Neural cell (in vitro differentiated cells): Measurements from ENCODE around the gene CENPX. TPM values are rescaled to one million over a fixed set of nuclear protein-coding genes. Genes with fewer than 3 reads are reported as not detected.

Experiments used
- H2AFZ ChIP-seq: fragments of 200-600, 300-800 bp; sonication (generic), shearing (Covaris generic); 2 replicates; pipeline ENCODE4 v1.6.0; 2014; ENCODE audit warnings: low read depth, mild to moderate bottlenecking, antibody characterized with exemption, low read length, moderate library complexity
- H3F3A ChIP-seq: fragments of 200-600 bp; shearing (Covaris generic); 2 replicates; pipeline ENCODE4 v1.6.1; 2016; ENCODE audit warnings: mild to moderate bottlenecking, moderate library complexity, mixed read lengths, antibody characterized with exemption, low read length; ENCODE audit not compliant: insufficient read depth, poor library complexity, severe bottlenecking
- H3K27ac ChIP-seq: fragments of 200-600, 300-800 bp; sonication (generic), shearing (Covaris generic); 2 replicates; pipeline ENCODE4 v1.5.1; 2014; ENCODE audit warnings: mild to moderate bottlenecking, low read length, moderate library complexity
- H3K27me3 ChIP-seq: fragments of 300-800, 200-600 bp; sonication (generic), shearing (Covaris generic); 2 replicates; pipeline ENCODE4 v1.6.0; 2014; ENCODE audit warnings: mild to moderate bottlenecking, low read depth, low read length, moderate library complexity; ENCODE audit not compliant: insufficient read depth
- H3K36me3 ChIP-seq: fragments of 300-800, 200-600 bp; sonication (generic), shearing (Covaris generic); 2 replicates; pipeline ENCODE4 v1.5.1; 2014; ENCODE audit warnings: mild to moderate bottlenecking, antibody characterized with exemption, low read length, moderate library complexity; ENCODE audit not compliant: insufficient read depth
- H3K4me2 ChIP-seq: fragments of 300-800, 200-600 bp; sonication (generic), shearing (Covaris generic); 2 replicates; pipeline ENCODE4 v1.6.0; 2014; ENCODE audit warnings: mild to moderate bottlenecking, low read length
- H3K4me3 ChIP-seq: fragments of 300-800, 200-600 bp; sonication (generic), shearing (Covaris generic); 2 replicates; pipeline ENCODE4 v1.5.1; 2014; ENCODE audit warnings: mild to moderate bottlenecking, low read length, moderate library complexity
- H3K79me2 ChIP-seq: fragments of 200-600 bp; shearing (Covaris generic); replicated peaks from 2 replicates; pipeline ENCODE4 v1.6.0; 2014; ENCODE audit warnings: mild to moderate bottlenecking, low read length, moderate library complexity; ENCODE audit not compliant: insufficient read depth
- H3K9ac ChIP-seq: fragments of 300-800, 200-600 bp; sonication (generic), shearing (Covaris generic); 2 replicates; pipeline ENCODE4 v1.6.1; 2016; ENCODE audit warnings: mild to moderate bottlenecking, low read length, mixed read lengths
- H3K9me2 ChIP-seq: fragments of 200-600 bp; shearing (Covaris generic); 2 replicates; pipeline ENCODE4 v1.6.1; 2016; ENCODE audit warnings: mild to moderate bottlenecking, low read length, mixed read lengths; ENCODE audit not compliant: insufficient read depth
- H3K9me3 ChIP-seq: fragments of 200-600, 300-800 bp; sonication (generic), shearing (Covaris generic); 2 replicates; pipeline ENCODE4 v1.6.1; 2016; ENCODE audit warnings: mild to moderate bottlenecking, mixed run types, low read length, moderate library complexity, mixed read lengths
- H4K20me1 ChIP-seq: fragments of 200-600 bp; shearing (Covaris generic); 2 replicates; pipeline ENCODE4 v1.6.1; 2016; ENCODE audit warnings: mild to moderate bottlenecking, mixed run types; ENCODE audit not compliant: insufficient read depth
- EP300 ChIP-seq: fragments of 450-650 bp; conservative IDR thresholded peaks from 2 replicates; pipeline ENCODE4 v1.6.1; 2014; ENCODE audit warnings: antibody characterized with exemption, mild to moderate bottlenecking, moderate library complexity; ENCODE audit not compliant: poor library complexity, severe bottlenecking
- EZH2 ChIP-seq: fragments of 200-600, 300-800 bp; shearing (Covaris generic), sonication (generic); IDR thresholded peaks from 2 replicates; pipeline ENCODE4 v1.6.1; 2014; ENCODE audit warnings: antibody characterized with exemption, low read length, borderline replicate concordance, mild to moderate bottlenecking; ENCODE audit not compliant: insufficient read depth, poor library complexity, severe bottlenecking
- MXI1 ChIP-seq: fragments of 450-650 bp; conservative IDR thresholded peaks from 2 replicates; pipeline ENCODE4 v1.6.1; 2014; ENCODE audit warnings: antibody characterized with exemption, mild to moderate bottlenecking; ENCODE audit not compliant: poor library complexity, severe bottlenecking
- POLR2AphosphoS5 ChIP-seq: IDR thresholded peaks from 2 replicates; pipeline ENCODE4 v1.6.1; 2012
- RAD21 ChIP-seq: fragments of 450-650 bp; conservative IDR thresholded peaks from 2 replicates; pipeline ENCODE4 v1.6.1; 2014; ENCODE audit warnings: antibody characterized with exemption, mild to moderate bottlenecking, moderate library complexity
- SMC3 ChIP-seq: fragments of 450-650 bp; conservative IDR thresholded peaks from 2 replicates; pipeline ENCODE4 v1.6.1; 2014; ENCODE audit warnings: antibody characterized with exemption, mild to moderate bottlenecking, moderate library complexity; ENCODE audit not compliant: poor library complexity
- TAF1 ChIP-seq: IDR thresholded peaks from 2 replicates; pipeline ENCODE4 v1.6.1; 2012; ENCODE audit warnings: low read depth
- polyA plus RNA-seq: library from polyadenylated mRNA; depleted of rRNA; stranded (reverse); fragments of >200 nt; gene quantifications from 2 replicates; pipeline ENCODE4 v1.2.3, GENCODE V29; 2014
- TF ChIP-seq, protein P1 (sequence below): fragments of 450-650 bp; IDR thresholded peaks from 2 replicates; pipeline ENCODE4 v1.5.1; 2014; ENCODE audit warnings: antibody characterized with exemption, mild to moderate bottlenecking, moderate library complexity; ENCODE audit not compliant: poor library complexity, severe bottlenecking
- TF ChIP-seq, protein P2 (sequence below): IDR thresholded peaks from 2 replicates; pipeline ENCODE4 v1.6.1; 2012; ENCODE audit warnings: borderline replicate concordance

Gene CENPX
- polyA plus RNA-seq, 1 donor from 2014 or later, result 205 TPM

DNA sequence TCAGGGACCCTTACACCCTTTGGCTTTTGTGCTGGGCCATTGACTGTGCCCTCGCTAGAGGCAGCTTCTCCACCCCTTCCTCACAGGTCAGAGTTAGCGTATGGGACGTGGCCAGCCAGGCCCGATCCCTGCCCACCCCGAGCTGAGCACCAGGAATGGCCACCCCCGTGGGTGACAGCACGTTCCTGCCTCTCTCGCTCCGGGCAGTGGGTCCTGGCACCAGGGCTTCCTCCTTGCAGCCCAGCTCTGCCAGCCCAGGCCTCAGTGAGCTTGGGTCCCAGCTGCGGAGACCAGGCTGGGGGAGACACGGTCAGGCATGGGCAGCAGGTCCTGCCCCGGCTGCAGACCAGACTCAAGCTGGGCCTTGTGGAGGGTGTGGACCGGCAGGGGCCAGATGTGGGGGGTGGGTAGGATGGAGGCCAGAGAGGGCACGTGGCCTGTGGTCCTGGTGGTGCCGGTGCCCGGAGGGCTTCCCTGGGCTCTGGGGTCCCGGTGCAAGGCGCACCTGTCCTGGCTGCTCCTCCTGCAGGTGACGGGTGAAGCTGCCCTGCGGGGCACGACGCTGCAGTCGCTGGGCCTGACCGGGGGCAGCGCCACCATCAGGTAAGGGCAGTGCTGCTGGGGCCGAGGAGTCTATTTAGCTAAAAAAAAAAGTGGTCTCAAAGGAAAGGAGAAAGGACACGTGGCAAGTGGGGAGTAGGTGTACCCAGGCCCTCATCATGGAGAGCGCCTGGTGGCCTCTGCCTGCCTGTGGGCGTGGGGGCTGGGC, 27.0 kb downstream of the CENPX start:
- Histone ChIP-seq H3K36me3 (no peaks in the 10 kb centered on the region), H4K20me1 (no peaks in the 10 kb centered on the region), H2AFZ (no peak overlapping the region), H3K4me2 (no peak overlapping the region), H3K27me3 (no peaks in the 10 kb centered on the region), H3K27ac (no peak overlapping the region), H3K4me3 (no peak overlapping the region), H3K9me2 (no peaks in the 10 kb centered on the region), H3K79me2 (no peaks in the 10 kb centered on the region), H3K9ac (no peak overlapping the region), H3F3A (no peaks in the 10 kb centered on the region), H3K9me3 (no peaks in the 10 kb centered on the region)
- no peak for TF ChIP-seq RAD21

DNA sequence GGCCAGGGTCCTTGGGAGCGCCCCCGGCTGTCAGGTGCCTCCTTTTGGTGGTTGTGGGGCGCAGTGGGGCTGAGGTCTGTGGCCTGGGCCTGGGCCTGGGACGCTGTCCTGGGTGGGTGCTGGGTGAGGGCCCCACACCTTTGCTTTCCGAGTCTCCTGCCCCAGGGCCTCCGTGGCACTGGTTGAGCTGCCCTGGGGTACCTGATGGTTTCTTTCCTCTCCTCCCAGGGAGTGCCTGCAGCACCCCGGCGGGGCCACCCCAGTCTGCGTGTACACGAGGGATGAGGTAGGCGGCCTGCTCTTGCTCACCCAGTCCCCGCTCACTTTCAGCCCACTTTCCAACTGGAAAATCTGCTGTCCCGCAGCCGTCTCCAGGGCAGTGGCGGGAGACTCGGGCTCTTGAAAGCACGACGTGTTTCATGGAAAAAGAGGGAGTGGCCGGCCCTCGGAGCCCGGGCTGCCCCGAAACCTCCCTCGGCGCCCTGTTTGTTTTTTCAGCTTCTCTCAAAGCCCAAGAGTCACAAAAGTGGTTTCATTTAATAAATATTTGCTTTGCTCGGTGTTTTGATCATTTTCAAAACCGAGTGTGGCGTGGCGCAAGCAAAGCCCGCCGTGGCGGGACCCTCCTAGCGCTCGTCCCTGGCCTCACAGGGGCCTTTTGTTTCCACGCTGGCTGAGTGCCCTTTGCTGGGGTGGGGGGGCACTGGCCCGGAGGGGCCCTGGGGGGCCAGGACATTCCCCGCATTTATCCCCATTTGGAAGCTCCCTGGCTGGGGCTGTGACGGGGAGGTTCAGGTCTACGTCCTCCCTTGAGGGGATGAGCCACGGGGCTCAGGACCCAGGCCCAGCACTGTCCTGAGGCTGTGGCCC, 27.9 kb downstream of the CENPX start:
- no peak overlapping the region for H3K9ac ChIP-seq
- no peaks in the 10 kb centered on the region for H3K79me2 ChIP-seq
- H3F3A ChIP-seq, result no peaks in the 10 kb centered on the region
- H3K36me3 ChIP-seq, result no peaks in the 10 kb centered on the region
- no peaks in the 10 kb centered on the region for H3K27me3 ChIP-seq
- H3K4me2 ChIP-seq, result no peak overlapping the region
- H4K20me1 ChIP-seq, result no peaks in the 10 kb centered on the region
- no peaks in the 10 kb centered on the region for H3K9me3 ChIP-seq
- TF ChIP-seq POLR2AphosphoS5, result no peak
- no peak for TF ChIP-seq EZH2
- TF ChIP-seq, protein P1, sequence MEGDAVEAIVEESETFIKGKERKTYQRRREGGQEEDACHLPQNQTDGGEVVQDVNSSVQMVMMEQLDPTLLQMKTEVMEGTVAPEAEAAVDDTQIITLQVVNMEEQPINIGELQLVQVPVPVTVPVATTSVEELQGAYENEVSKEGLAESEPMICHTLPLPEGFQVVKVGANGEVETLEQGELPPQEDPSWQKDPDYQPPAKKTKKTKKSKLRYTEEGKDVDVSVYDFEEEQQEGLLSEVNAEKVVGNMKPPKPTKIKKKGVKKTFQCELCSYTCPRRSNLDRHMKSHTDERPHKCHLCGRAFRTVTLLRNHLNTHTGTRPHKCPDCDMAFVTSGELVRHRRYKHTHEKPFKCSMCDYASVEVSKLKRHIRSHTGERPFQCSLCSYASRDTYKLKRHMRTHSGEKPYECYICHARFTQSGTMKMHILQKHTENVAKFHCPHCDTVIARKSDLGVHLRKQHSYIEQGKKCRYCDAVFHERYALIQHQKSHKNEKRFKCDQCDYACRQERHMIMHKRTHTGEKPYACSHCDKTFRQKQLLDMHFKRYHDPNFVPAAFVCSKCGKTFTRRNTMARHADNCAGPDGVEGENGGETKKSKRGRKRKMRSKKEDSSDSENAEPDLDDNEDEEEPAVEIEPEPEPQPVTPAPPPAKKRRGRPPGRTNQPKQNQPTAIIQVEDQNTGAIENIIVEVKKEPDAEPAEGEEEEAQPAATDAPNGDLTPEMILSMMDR, result no peak
- TF ChIP-seq, protein P2, sequence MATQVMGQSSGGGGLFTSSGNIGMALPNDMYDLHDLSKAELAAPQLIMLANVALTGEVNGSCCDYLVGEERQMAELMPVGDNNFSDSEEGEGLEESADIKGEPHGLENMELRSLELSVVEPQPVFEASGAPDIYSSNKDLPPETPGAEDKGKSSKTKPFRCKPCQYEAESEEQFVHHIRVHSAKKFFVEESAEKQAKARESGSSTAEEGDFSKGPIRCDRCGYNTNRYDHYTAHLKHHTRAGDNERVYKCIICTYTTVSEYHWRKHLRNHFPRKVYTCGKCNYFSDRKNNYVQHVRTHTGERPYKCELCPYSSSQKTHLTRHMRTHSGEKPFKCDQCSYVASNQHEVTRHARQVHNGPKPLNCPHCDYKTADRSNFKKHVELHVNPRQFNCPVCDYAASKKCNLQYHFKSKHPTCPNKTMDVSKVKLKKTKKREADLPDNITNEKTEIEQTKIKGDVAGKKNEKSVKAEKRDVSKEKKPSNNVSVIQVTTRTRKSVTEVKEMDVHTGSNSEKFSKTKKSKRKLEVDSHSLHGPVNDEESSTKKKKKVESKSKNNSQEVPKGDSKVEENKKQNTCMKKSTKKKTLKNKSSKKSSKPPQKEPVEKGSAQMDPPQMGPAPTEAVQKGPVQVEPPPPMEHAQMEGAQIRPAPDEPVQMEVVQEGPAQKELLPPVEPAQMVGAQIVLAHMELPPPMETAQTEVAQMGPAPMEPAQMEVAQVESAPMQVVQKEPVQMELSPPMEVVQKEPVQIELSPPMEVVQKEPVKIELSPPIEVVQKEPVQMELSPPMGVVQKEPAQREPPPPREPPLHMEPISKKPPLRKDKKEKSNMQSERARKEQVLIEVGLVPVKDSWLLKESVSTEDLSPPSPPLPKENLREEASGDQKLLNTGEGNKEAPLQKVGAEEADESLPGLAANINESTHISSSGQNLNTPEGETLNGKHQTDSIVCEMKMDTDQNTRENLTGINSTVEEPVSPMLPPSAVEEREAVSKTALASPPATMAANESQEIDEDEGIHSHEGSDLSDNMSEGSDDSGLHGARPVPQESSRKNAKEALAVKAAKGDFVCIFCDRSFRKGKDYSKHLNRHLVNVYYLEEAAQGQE, result no peak
- TF ChIP-seq TAF1, result no peak
- no peak for TF ChIP-seq EP300
- TF ChIP-seq MXI1, result no peak
- no peak for TF ChIP-seq RAD21
- no peak for TF ChIP-seq SMC3
- no peak overlapping the region for H3K4me3 ChIP-seq
- H3K27ac ChIP-seq, result no peak overlapping the region
- no peaks in the 10 kb centered on the region for H3K9me2 ChIP-seq
- H2AFZ ChIP-seq, result no peak overlapping the region
